GM12891 (cell line): ENCODE results near the gene RHBDD2.

ENCODE experiments used
- PAX5 ChIP-seq: IDR thresholded peaks from 2 replicates; pipeline ENCODE4 v1.6.1; 2011; ENCODE audit warnings: low read length, moderate library complexity, mild to moderate bottlenecking; ENCODE audit not compliant: insufficient read depth, severe bottlenecking
- POLR2A ChIP-seq: IDR thresholded peaks from 2 replicates; pipeline ENCODE4 v1.6.1; 2011; ENCODE audit warnings: low read depth, low read length, control low read depth
- POLR2AphosphoS5 ChIP-seq: IDR thresholded peaks from 2 replicates; pipeline ENCODE4 v1.6.1; 2011; ENCODE audit warnings: low read depth, low read length, control low read depth
- SPI1 ChIP-seq: IDR thresholded peaks from 2 replicates; pipeline ENCODE4 v1.6.1; 2011; ENCODE audit warnings: low read depth, low read length, control low read depth
- TAF1 ChIP-seq: IDR thresholded peaks from 2 replicates; pipeline ENCODE4 v1.6.1; 2011; ENCODE audit warnings: low read depth, low read length, control low read depth

GRCh38 chr7:75888464-75889222 is 9.8 kb downstream of the RHBDD2 start:
- TF ChIP-seq POLR2AphosphoS5 (peak; percentile 11; the same call in 1 of the 2 replicates), TAF1 (no peak), POLR2A (peak; percentile 31; the same call in 1 of the 2 replicates), PAX5 (no peak), SPI1 (no peak)
